HG02852 (cell line): ENCODE data around the gene RNF126.
"Not testable (repeated sequence)": the region's sequence is repeated elsewhere in the genome, so short reads cannot be mapped to it uniquely, and the experiment has no call there.

Experiments used
- ATAC-seq: cut with Tn5 transposase; IDR thresholded peaks from one replicate; pipeline ENCODE4 v1.9.1; 2021; ENCODE audit warnings: mild to moderate bottlenecking, moderate library complexity; ENCODE audit not compliant: unreplicated experiment

RNF126 gene

DNA sequence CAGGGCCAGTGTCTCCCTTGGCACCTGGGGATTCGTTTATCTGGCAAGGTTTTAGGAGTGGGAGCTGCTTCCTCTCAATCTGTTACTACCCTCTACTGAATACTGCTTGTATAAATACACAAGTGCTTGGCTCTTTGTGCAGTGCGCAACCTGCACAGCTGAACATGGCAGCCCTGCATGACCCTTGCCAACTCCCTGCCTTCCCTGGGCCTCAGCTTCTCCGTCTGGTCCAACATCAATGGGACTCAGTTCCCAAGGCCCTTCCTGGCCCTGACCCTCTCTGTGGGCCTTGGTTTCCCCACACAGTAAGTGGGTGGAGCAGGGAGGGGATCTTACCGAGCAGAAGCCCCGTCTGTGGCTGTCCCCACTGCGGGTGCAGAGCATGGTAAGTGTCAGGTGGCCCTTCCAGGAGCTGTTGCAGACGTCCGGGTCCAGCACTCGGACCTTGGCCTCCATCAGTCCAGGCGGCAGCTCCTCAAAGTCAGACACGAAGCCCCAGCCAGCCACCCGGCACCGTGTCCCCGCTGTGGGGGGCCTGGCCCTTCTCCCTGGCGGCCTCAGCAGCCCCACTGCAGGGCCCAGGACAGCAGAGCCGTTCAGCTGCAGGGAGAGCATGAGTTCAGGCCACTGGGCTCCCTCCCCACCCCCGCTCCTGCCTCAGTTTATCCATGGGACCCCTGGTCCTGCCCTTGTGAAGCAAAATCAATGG, 23.7 kb upstream of the RNF126 start:
- no peak for ATAC-seq

DNA sequence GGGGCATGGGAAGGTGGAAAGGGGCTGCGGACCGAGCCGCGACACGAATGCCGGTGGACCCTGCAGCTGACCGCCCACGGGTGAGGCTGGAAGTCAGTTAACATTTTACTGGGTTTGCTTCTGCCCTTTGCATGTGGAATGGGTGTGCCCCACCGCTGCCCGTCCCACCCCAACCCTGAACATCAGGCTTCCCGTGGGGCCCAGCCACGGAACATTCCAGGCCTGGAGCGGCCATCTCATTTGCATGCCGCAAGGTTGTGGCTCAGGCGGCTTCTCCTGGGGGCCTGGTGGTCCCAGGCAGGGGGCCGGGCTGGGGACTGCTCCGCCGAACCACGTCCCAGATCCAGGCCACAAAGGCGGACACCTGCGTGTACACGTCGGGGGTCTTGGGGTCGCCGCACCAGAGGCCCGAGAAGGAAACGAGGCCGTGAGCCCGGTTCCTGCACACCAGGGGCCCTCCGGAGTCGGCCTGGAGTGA, 22.5 kb upstream of the RNF126 start:
- no peak for ATAC-seq

DNA sequence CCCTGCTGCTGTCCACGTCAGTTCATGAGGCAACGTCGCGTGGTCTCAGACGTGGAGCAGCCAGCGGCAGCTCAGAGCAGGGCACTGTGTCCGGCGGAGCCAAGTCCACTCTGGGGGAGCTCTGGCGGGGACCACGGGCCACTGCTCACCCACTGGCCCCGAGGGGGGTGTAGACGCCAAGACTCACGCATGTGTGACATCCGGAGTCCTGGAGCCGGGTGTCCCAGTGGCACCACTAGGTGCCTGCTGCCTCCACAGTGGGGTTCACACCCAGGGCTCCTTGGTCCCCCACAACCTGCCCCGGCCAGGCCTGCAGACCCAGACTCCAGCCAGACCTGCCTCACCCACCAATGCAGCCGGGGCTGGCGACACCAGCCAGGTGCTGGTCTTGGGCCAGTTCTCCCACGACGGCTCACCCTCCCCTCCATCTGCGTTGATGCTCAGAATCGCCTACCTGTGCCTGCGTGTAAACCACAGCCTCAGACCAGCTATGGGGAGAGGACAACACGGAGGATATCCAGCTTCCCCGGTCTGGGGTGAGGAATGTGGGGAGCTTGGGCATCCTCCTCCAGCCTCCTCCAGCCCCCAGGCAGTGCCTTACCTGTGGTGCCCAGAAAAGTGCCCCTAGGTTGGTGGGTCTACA, 19.8 kb upstream of the RNF126 start:
- ATAC-seq = no peak

DNA sequence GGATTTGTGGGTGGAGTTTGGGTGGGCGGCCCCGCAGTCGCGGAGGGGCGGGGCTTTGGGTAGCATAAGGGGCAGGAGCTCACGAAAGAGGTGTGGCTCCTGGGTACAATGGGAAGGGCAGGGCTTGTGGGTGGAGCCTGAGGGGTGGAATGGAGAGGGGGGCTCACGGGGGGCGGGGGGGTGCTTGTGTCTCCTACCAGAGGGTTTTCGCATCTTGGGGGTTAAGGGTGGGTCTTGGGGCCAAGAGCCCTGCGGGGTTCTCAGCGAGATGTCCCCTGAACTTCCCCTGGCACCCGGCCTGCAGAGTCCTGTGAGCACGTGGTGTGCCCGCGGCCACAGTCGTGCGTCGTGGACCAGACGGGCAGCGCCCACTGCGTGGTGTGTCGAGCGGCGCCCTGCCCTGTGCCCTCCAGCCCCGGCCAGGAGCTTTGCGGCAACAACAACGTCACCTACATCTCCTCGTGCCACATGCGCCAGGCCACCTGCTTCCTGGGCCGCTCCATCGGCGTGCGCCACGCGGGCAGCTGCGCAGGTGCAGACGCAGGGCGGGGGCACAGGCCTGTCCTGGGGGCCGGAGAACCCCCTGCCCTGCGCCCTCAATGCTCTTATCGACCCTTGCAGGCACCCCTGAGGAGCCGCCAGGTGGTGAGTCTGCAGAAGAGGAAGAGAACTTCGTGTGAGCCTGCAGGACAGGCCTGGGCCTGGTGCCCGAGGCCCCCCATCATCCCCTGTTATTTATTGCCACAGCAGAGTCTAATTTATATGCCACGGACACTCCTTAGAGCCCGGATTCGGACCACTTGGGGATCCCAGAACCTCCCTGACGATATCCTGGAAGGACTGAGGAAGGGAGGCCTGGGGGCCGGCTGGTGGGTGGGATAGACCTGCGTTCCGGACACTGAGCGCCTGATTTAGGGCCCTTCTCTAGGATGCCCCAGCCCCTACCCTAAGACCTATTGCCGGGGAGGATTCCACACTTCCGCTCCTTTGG, 18.3 kb upstream of the RNF126 start:
- ATAC-seq = no peak

DNA sequence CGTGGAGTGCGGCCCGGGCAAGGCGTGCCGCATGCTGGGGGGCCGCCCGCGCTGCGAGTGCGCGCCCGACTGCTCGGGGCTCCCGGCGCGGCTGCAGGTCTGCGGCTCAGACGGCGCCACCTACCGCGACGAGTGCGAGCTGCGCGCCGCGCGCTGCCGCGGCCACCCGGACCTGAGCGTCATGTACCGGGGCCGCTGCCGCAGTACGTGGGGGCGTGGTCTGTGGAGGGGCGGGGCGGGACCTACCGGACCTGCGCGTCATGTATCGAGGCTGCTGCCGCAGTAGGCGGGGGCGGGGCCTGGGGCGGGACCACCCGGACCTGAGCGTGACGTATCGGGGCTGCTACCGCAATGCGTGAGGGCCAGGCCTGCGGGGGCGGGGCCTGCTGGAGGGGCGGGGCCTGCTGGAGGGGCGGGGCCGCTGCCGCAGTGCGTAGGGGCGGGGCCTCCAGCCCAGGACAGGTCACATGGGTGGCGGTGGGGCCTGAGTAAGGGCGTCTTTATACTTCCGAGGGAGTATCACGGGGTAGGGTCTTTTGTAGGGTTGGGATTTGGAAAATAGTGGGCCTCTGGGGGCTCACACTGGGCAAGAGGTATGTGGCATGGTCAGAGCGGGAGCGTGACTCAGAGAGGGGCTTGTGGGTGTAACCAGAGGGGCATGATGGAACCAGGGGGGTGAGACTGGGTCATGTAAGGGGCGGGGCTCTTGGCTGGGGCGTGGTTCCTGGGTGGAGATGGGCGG, 17.4 kb upstream of the RNF126 start:
- peak; percentile 72 for ATAC-seq

DNA sequence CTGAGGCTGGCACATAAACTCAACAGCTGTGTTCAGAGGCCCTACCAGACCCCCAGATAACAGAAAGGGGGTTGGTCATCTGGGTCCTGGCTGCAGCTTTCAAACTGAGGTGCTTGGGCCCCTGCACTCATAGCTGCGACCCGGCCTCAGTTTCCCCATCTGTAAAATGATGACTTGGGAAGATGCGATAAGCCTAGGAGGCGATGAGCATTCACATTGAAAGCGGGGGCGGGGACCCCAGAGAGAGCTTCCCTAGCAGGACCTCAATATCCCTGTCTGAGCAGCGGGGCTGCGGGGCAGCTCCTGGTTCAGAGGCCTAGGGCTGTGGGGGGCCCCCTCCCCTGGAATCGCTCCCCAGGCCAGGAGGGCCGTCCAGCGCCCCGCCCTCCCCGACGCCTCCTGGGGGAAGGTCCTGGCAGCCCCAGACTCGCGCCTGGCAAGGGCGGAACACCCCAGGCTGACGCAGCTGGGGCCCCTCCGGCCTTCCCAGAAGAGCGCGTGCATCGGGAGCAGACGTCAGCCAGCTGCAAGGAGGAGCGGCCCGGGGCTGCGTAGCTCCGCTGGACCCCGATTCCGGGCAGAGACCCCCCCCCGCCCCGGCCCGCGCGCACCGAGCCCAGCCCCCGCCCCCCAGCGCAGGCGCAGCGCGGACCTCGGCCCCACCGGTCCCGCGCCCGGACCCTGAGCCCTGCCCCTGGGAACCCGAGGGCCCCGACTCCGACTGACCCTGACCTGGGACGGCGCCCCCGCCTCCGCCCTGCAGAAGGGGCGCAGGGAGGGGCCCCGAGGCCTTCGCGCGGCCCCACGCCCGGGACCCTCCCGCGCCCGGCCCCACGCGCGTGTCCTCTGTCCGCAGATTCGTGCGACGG, 16.6 kb upstream of the RNF126 start:
- ATAC-seq = peak; percentile 11

DNA sequence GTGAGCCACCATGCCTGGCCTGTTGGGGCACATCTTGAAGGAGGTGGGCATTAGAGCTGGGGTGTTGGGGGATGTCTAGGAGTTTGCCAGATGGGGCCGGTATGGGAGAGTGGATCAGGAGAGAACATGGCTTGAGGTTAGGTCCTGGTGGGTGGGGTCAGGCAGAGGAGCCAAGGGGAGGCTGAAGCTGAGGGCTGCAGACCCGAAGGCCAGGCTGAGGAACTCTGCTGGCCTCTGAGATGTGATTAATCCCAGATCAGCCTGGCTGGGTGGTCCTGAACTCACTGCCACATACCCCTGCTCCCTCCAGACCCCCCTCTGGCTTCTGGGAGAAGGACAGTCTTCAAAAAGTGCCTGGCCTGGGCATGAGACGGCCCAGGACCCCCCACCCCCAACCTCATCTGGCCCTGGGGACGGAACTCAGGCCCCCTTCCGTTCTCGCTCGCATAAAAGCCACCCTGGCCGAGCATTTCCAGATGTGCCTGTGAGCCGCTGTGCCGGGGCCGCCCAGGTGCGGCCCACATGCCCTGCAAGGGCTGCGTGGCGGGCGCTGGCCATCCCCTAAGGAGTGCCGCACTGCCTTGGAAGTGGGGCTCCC, 15.9 kb upstream of the RNF126 start:
- no peak for ATAC-seq

DNA sequence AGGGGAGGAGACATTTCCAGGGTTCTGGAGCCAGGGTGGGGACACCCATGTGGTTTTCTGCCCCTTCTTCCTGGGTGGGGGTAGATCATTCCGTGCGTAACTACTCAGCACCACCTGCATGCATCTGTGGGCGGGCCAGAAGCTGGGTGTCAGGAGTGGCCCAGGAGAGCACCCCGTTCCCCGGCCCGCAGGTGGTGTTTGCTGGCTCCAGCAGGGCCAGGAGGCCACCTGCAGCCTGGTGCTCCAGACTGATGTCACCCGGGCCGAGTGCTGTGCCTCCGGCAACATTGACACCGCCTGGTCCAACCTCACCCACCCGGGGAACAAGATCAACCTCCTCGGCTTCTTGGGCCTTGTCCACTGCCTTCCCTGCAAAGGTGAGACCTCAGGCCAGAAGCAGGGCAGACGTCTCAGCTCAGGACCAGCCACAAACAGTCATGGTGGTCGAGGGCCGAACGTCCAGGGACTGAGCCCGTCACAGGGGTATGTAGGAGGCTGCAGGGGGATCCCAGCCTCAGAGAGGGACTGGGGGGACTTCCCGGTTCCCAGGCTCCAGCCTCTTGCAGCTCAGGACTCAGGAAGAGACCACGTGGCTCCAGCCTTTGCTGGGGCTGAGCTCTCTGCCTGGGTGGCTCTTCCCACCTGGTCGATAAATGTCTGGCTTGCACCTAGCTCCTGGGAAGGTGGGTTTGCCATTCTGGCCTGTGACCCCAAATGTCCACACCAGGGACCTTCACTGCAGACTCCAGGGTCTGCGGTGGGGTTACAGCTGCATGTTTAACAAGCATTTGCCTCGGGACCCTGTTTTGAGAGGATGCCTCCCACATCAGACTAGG, 14.8 kb upstream of the RNF126 start:
- no peak for ATAC-seq

DNA sequence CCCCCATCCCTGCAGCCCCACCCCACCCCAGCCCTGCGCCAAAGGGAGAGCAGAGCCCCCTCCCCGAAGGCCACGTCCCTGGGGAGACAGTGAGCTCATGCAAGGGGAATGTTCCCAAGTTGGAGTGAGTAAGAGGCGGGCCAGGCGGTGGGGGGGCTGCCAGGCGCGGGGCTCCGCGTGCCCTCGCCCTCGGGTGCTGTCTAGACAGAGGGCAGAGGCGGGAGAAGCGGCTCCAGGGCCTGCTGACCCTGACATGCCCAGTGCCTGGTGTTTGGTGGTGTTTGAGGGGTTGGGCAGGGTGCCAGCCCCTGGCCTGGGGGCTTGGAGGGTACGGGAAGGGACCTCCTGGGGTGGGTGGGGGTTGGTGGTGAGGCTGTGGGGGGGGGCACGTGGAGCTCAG, 14.2 kb upstream of the RNF126 start:
- no peak for ATAC-seq

DNA sequence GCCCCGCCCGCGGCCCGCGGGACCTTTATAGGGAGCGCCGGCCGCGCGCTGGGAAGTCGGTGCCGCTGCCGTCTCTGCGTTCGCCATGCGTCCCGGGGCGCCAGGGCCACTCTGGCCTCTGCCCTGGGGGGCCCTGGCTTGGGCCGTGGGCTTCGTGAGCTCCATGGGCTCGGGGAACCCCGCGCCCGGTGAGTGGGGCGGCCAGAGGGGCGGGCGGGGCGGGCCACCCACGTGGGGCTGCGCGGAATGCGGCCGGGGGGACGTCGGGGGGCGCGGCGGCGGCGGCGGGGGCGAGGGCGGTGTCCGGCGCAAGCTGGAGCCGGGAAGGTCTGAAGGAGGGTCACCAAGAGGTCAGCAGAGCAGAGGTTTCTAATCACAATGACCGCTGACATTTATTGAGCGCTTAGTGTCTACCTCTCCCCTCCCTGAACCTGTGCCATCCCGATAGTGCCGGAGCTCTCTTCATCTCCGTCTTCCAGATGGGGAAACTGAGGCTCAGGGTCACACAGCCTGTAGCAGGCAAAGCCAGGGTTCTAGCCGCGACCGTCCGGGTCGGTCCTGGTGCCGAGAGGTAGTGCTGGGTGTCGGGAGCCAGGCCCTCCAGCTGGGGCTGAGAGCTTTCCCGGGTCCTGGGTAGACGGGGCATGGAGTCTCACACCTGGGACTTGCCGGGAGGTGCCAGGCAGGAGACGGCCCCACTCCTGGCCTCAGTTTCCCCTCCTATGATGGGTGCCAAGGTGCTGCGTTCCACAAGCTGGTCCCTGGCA, 13.5 kb upstream of the RNF126 start, which contains the start of gene FSTL3:
Gene FSTL3 (plus strand): TSS at position 54 of the 767 bp plus-strand sequence. CDS start 32 bp downstream, at position 86.
- no peak for ATAC-seq

DNA sequence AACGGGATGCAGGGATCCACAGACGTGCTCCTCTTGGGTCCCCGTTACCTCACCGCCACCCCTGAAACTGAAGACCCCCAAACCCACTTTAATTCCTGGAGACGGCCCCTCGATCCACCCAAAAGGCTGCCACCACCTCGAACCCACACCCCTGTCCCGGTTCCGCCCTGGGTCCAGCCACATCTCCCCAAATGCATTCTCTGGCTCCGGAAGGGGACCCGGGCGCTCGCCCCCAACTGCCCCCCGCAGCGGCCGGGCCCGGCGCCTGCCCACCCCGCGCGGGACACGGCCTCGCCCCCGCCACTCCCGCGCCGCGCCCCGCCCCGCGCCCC, 13.0 kb upstream of the RNF126 start:
- no peak for ATAC-seq

DNA sequence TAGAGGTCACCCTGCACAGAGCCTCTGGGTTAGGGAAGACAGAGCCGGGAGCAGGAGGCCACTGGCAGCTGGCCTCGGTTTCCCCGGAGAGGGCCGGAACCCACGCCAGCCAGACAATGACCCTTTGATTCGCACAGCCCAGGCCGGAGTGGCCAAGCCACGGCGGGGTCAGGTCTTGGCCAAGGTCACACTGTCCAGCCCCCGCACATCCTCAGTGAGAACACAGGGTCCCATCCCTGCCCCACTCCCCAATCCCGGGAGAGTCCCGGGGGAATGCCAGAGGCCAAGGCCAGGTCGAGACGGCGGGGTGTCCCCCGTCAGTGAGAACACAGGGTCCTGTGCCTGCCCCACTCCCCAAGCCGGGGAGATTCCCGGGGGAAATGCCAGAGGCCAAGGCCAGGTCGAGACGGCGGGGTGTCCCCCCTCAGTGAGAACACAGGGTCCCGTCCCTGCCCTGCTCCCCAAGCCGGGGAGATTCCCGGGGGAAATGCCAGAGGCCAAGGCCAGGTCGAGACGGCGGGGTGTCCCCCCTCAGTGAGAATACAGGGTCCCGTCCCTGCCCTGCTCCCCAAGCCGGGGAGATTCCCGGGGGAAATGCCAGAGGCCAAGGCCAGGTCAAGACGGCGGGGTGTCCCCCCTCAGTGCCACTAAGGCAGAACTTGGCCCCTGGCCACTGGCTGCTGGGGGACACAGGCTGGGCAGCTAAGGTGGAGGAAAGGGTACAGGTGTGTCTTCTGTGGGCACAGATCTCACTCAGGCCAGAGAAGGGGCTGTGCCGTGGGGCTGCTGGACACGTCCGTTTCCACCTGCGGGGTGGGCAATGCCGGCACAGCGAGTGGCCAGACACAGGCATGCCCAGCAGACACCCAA, 11.5 kb upstream of the RNF126 start:
- no peak for ATAC-seq

DNA sequence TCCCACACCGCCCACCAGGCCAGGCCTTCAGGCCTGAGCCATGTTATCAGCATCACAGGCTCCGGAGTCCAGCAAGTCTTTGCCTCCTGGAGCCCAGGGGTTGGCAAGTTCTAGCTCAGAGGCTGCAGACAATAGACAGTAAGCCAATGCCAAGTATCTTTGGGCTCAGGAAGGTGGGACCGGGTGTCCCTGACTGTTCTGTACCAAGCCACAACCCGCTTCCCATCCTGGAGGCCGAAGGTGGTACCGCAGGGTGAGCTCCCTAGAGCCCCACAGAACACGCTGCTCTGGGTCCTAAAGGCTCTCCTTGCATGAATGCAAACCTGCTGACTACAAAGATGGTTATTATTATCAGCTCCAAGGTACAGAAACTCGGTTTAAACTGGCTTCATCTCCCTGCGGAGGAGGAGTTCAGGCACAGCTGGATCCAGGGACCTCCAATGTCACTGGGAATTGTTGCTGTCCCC, 7.6 kb upstream of the RNF126 start:
- no peak for ATAC-seq

DNA sequence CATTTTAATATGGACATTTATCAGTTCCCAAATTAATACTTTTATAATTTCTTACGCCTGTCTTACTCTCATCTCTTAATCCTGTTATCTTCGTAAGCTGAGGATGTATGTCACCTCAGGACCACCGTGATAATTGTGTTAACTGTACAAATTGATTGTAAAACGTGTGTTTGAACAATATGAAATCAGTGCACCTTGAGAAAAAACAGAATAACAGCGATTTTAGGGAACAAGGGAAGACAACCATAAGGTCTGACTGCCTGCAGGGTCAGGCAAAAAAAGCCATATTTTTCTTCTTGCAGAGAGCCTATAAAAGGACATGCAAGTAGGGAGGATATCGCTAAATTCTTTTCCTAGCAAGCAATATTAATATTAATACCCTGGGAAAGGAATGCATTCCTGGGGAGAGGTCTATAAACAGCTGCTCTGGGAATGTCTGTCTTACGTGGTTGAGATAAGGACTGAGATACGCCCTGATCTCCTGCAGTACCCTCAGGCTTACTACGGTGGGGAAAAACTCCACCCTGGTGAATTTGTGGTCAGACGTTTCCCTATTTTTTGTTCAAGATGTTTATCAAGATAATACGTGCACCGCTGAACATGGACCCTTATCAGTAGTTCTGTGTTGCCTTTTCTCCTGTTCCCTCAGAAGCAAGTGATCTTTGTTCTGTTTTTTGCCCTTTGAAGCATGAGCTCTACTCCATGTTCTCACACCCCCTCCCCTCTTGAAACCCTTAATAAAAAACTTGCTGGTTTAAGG, 5.8 kb upstream of the RNF126 start:
- not testable (repeated sequence) for ATAC-seq

DNA sequence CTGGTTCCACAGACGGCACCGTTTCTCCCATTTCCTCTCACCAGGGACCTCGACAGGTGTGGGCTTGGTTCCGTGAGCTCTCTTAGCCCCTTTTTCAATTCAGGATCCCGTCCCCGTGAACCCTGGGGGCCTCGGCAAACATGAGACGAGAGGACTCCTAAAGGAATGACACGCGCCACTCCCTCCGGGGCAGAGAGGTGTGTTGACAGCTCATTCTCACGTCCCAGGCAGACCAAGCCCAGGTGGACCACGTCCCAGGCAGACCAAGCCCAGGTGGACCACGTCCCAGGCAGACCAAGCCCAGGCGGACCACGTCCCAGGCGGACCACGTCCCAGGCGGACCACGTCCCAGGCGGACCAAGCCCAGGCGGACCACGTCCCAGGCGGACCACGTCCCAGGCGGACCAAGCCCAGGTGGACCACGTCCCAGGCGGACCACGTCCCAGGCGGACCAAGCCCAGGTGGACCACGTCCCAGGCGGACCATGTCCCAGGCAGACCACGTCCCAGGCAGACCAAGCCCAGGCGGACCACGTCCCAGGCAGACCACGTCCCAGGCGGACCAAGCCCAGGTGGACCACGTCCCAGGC, 4.1 kb upstream of the RNF126 start:
- ATAC-seq = not testable (repeated sequence)
